HG02943 (cell line): Measurements from ENCODE around the gene CEP44.
"Not testable (repeated sequence)": the region's sequence is repeated elsewhere in the genome, so short reads cannot be mapped to it uniquely, and the experiment has no call there.

Source experiments
- ATAC-seq: cut with Tn5 transposase; IDR thresholded peaks from one replicate; pipeline ENCODE4 v1.9.1; 2021; ENCODE audit warnings: mild to moderate bottlenecking, low read depth, moderate library complexity; ENCODE audit not compliant: unreplicated experiment

CEP44 gene

DNA sequence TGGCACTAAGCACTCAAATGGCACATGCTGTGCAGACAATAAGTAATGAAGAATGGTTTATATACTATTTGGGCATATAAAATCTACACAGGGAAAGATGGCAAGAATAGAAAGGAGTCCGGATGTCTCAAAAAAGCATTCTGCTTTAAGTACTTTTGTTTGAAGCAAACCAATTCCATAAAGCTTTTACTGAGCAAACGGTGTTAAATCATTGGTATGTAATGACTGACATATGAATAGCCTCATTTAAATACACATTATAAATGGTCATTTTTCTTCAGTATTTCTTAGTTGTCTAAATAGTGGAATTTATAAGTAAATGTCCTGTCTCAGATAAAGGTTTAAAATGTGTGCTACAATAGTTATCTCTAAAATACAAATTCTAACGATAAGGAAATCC lies 6.3 kb upstream of the CEP44 start:
- no peak for ATAC-seq

DNA sequence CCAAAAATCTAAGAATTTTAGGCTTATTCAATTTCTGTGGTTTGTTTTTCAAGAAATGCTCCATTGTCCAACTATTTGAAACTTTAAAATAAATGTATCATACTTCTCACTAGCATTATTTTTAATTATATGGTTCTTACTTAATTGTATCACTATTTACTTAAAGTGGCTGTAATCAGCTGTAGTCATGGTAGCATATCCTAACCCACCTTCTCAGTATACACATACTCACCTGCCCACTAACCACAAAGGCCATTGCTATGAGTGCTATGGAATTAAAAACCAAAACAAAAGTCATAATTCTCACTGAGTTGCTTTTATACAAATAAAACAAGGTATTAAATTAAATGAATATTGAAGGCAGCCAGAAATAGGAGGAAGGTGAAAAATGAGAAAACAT lies 5.2 kb upstream of the CEP44 start:
- no peak for ATAC-seq

DNA sequence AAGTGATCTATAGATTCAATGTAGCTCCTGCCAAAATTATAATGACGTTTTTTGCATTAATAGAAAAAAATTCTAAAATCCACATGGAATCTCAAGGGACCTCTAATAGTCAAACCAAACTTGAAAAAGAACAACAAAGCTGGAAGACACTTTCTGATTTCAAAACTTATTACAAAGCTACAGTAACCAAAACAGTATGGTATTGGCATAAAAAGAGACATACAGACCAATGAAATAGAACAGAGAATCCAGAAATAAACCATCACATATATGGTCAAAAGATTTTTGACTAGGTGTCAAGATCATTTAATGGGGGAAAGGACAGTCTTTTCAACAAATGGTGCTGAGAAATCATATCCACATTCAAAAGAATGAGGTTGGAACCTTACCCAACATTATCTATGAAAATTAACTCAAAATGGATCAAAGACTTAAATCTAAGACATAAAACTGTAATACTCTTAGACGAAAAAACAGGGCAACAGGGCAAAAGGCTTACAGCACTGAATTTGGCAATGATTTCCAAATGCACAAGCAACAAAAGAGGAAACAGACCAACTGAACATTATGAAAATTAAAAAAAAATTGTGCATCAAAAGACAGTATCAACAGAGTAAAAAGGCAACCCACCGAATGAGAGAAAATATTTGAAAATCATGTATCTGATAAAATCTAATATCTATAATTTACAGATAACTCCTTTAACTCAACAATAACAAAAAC lies 4.1 kb upstream of the CEP44 start:
- no peak for ATAC-seq

DNA sequence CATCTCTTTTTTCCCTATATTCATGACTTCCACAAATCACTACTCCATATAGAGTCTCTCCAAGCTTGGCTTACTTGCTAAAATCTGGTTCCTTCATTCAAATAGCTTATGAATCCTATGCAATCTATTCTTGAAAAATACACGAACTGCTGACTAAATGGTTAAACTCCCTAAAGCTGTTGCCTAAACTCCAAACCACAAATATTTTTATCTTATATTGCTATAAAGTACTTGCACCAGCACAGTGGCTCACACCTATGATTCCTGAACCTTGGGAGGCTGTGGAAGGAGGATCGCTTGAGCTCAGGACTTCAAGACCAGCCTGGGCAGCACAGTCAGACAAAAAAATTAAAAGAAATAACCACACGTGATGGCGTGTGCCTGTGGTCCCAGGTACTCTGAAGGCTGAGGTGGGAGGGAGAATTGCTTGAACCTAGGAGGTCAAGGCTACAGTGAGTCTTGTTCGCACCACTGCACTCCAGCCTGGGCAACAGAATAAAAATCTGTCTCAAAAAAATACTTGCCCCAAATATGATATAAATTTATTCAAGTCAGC lies 2.5 kb upstream of the CEP44 start:
- ATAC-seq: no peak

DNA sequence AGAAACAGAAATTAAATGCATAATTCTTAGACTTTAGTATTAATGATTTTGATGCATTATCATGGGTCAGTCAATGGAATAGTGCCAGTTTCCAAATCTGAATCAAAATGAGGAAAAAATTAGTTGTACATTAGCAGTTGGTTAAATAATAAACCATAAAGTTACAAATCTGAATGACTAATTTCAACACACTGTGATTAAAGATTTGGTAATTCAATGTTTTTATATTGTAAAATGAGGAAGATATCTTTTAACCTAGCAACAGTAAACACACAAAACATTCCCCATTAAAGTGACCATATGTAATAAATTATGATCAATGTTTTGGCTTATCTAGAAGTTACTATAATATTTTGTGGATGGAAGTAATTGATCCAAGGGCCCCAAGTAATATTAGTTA lies 1.8 kb upstream of the CEP44 start:
- ATAC-seq: no peak

DNA sequence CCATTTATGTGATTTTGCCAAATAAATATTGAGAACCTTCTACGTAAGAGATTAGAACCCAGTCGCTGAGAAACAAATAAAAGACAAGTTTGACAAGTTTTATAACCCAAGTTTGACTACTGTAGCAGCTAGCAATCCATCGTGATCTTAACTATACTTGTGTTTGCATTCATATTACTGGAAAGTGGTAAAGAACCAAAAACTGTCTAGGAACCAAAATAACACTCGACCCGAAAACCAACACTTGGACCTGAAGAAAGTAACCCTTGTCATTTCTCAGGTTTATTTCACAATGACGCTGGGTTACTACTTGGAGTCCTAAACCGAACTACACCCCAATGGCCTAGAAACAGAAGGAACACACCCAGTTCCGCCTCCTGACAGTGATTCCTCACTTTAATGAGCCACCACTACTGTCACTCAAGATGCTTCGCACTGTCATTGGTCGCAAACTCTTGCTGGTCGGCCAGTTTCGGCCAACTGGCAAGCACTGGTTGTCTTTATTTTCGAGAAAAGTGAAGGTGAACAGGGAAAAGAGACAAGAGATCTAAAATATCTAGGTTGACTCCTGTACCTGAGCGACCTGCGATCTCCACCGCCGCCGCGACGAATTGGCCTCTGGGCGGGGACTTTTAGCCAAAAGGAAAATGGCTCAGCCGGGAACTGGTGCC lies 740 bp upstream of the CEP44 start:
- peak; percentile 99 for ATAC-seq

DNA sequence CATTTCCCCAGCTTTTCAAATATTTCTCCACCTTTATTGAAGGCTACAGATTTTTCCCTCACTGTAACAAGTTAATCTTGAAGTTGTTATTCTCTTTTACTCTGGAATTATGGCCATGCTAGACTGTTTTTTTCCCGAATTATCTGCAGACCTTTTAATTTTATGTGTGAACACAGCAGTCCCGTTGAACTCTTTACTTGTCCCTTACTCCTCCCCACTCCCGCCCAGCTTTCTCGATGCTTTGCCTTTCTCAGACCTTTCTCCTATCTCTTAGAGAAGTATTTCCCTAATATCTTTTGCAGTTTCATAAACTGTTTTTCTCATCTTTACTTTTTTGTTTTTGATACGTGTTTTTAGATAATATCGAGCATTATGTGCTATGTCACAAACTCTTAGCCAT lies 776 bp downstream of the CEP44 start:
- ATAC-seq: no peak

DNA sequence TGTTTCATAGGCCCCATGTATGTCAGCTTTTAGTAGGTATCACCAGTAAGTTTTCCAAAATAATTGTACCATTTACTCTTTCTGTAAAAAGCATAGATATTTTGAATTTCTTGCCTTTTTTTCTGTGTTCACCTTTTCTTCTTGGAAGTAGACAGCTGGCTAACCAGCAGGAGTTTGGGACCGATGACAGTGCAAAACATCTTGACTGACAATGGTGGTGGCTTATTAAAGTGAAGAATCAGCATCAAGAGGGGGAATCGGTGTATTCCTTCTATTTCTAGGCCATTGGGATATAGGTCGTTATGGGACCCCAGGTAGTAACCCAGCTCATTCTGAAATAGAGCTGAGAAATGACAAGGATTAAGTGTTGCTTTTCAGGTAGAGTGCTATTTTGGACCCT lies 3.2 kb downstream of the CEP44 start:
- ATAC-seq: no peak

DNA sequence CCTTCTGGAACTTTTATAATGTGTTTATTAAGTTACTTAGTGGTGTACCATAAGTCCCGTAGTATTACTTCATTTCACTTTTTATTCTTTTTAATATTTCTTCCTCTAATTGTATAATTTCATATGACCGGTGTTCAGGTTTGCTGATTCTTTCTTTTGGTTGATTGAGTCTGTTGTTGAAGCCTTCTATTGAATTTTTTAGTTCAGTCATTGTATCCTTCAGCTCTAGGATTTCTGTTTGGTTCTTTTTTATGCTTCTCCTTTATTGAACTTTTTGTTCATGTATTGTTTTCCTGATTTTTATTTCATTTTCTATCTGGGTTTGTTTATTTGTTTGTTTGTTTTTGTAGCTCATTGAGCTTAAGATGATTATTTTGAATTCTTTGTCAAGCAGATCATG lies 8.8 kb downstream of the CEP44 start:
- ATAC-seq: no peak

DNA sequence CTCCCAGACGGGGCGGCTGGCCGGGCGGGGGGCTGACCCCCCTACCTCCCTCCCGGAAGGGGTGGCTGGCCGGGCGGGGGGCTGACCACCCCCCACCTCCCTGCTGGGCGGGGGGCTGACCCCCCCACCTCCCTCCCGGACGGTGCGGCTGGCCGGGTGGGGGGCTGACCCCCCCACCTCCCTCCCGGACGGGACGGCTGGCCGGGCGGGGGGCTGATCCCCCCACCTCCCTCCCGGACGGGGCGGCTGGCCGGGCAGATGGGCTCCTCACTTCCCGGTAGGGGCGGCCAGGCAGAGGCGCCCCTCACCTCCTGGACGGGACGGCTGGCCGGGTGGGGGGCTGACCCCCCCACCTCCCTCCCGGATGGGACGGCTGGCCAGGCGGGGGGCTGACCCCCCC lies 10.9 kb downstream of the CEP44 start:
- not testable (repeated sequence) for ATAC-seq

DNA sequence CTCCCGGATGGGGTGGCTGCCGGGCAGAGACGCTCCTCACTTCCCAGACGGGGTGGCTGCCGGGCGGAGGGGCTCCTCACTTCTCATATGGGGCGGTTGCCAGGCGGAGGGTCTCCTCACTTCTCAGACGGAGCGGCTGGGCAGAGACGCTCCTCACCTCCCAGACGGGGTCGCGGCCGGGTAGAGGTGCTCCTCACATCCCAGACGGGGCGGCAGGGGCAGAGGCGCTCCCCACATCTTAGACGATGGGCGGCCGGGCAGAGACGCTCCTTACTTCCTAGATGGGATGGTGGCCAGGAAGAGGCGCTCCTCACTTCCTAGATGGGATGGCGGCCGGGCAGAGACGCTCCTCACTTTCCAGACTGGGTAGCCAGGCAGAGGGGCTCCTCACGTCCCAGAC lies 11.4 kb downstream of the CEP44 start:
- ATAC-seq: not testable (repeated sequence)

DNA sequence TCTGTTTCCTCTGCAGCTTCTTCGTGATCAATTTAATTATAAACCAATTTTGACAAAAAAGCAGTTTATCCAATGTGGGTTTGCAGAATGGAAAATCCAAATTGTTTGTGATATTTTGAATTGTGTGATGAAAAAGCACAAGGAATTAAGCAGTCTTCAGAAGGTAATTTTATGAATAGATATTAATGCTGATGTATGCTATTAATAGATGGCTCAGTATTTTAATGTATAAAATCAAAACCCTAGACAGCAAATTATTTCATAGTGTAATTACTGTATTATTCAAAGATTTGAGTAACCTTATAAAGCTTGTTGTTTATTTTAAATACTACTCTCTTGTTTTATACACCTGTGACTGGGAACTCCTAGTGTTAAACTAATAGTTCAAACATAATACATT lies 20.0 kb downstream of the CEP44 start:
- ATAC-seq: no peak

DNA sequence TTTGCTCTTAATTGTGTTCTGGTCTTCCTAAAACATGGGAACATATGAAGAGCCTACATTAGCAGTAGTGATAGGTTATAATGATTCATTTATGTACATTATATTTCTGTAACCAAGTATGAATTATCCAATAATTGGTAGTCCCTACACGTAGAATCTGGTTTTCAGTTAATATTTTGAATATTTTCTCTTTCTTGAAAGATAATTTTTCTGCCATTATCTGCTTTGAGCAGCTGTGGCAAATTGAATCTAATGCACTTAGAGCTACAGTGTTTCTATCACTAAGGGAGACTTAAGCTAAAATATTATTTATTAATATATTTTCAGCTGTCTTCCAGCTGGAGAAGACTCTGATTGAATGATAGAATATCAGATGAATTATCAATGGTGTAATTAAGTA lies 21.0 kb downstream of the CEP44 start:
- ATAC-seq: no peak

DNA sequence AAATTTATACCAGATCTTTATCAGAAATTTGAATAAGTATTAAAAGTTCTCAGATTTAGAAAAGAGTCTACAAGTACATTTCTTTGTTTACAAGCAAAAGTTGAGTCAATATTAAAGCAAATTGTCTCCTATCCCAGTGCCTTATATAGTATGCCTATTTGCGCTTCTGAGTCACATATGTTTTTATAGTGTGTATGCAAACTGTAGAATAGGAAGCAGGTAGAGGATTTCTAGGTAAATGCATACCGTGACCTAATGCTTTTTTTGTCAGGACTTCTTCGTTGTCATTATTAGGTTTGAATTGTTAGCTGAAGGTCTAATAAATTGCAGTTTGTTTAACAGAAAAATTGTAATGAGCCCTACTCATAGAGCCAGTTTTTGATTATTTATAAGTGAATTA lies 22.2 kb downstream of the CEP44 start:
- no peak for ATAC-seq

DNA sequence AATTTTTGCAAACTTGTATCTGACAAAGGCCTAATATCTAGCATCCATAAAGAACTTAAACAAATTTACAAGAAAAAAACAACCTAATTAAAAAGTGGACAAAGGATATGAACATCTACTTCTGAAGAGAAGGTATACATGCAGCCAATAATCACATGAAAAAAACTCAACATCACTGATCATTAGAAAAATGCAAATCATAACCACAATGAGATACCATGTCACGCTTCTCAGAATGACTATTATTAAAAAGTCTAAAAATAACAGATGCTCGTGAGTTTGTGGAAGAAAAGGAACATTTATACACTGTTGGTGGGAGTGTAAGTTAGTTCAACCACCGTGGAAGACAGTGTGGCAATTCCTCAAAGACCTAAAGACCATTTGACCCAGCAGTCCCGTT lies 24.0 kb downstream of the CEP44 start:
- no peak for ATAC-seq

DNA sequence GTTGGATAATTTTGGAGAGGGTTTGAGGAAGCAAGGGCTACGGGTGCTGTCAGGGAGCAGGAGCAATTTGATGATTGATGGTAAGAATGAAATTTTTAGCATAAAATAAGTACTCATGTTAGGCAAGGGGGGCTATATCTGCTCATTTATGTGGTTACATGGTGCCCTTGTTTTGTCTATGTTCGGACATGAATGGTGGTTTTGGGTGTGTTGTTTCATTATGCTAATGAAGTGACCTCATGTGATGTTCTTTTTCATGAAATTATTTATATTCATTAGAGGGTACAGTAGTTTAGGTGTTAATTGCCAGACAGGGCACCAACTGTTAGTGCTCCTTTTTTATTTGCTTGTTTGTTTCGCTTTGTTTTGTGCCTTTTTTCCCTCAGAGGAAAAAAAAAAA lies 29.3 kb downstream of the CEP44 start:
- no peak for ATAC-seq

DNA sequence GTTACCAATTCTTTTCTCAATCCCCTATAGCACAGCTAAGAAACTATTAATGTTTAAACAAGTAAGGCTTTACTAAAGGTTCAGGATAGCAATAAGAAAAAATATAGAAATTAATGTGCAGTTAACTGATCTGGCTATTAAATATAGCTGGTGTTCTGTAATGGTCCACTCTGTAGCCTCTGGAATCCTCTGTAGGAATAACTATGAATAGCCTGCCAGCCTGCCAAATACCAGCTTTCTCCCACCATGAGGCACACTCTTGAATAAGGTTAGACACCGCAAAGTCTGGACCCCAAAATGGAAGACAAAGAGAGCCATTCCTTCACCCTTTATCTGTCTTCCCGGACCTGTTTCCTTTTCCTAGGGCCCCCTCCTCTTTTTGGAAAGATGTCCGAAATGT lies 30.6 kb downstream of the CEP44 start:
- ATAC-seq: no peak

DNA sequence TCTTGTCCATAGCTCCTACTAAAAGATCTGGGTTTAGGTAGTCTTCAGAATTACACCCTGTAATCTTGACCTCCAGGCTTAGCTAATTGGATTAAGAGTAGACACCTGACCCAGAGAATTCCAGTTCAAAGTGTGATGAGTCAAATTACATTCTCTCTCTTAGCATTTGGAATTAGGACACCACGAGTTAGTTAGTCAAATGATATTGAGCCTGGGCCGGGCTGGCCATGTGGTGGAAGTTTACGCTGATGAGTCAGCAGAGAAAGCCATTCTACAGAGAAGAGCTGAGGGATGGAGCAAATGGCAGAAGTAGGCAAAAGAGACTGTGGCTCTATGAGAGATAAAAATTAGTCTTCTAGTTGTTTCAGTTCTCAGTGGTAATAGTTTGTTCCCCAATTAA lies 31.1 kb downstream of the CEP44 start:
- no peak for ATAC-seq

DNA sequence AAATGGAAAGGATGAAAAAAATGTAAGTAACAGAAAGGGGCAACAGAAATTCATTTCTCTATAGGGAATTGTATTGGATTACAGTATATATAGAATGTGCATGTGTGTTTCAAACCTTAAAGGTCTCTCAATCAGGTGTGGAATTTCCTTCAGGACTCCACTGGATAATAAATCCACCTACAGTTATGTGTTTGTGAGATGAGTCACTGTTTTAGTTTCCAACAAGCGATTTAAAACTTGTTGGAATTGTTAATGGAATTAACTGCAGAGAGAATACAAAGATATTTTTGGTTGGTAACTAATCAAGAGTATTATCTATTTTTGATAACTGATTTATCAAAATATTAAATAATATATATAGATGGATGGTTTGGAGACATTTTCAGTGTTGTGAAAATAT lies 32.8 kb downstream of the CEP44 start:
- ATAC-seq: no peak

DNA sequence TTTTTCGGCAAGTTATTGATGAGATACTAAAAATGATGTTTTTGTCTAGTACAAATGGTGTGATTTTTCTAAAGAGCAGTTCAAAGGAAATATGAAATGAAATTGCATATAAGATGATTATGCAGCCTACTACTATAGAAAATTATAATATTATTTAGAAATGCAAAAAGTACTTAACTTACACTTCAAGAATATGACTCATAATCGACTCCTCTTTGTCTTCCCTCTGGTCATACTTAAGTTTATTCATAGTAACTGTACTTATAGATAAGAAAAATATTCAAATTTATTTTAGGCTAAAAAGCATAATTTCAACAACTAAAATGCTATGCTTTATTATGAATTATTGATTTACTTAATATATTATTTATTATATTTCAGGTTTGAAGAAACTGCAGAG lies 33.2 kb downstream of the CEP44 start:
- no peak for ATAC-seq

DNA sequence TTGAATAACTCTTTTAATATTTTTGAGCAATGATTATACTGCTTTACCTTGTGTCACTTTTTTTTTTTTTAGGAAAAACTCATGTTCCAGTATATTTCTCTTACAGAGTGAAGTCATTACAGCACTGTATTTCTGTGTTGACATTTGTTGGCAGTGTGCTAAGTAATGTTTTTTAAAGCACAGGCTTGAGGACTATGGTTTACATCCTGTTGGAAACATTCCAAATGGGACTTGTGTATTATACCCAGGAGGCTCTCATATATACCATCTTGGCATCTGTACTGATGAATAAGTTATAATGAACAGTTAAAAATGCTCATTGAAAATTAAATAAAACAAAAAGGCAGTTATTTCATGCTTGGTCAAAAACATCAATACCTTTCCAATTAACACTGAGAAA lies 33.8 kb downstream of the CEP44 start:
- ATAC-seq: no peak
